ENCODE data around the gene A2M.

DNA sequence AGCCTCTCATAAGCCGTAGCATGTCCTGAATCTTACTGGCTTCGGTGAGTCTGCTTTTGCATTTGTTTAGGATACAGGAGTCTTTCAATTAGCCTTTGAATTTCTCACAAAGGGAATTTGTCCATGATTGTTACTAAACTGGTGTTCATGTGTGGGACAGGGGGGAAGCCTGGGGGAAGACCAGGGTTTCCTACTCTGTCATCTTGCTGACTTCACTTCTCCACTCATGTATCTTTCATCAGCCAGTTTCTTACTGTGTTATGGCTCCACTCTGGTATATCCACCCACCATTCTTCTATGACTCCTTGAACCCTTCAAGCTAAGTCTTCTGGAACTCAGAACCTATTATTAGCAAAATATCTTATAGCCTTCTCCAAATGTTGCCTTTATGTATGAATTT is 31.7 kb upstream of the A2M start:
- TF ChIP-seq CTCF (IDR thresholded peaks at IDR 0.05) (no peak), POLR2A (IDR thresholded peaks at IDR 0.05) (no peak)
